Bone marrow (tissue), 2 donors: ENCODE data around the gene PARD3.
"Not testable (repeated sequence)": the region's sequence is repeated elsewhere in the genome, so short reads cannot be mapped to it uniquely, and the experiment has no call there.

Experiments
- DNase-seq, 2 donors: peaks; one replicate each; lab custom pipeline; 2025; lab: John Stamatoyannopoulos, UW

Gene PARD3

DNA sequence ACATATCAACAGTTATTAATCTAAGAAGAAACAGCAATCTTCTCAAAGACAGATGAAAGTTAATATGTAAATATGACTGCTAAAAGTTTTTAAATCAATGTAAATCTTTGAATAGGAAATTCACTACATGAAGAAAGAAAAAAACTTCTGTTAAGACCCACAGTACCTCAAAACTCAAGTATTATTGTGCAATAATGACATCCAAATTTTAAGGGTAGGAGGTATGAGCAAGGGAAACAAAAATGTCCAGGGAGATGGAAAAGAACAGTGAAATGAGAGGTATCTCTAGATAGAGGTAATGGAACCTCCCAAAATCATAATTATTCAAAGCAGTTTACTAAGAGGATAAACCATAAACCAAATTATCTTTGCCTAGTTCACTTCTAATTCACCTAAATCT lies 436.8 kb downstream of the PARD3 start:
- no peak for DNase-seq

DNA sequence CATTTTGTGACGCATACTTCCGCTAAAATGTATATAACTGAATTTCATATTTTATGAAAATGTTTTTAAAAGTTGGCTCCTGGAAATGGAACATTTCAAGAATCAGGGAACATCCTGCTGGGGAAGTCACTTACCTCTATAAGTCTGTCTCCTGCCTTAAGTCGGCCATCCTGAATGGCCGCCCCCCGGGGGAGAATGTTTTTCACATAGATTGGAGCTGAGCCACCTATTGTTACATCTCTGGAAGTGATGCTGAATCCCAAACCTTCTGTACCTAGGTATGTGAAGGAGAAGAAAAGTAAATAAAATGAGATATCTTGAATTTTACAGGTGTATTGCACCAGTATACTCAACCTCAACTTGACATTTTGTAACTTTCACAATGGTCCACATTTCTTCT lies 437.3 kb downstream of the PARD3 start:
- no peak for DNase-seq

DNA sequence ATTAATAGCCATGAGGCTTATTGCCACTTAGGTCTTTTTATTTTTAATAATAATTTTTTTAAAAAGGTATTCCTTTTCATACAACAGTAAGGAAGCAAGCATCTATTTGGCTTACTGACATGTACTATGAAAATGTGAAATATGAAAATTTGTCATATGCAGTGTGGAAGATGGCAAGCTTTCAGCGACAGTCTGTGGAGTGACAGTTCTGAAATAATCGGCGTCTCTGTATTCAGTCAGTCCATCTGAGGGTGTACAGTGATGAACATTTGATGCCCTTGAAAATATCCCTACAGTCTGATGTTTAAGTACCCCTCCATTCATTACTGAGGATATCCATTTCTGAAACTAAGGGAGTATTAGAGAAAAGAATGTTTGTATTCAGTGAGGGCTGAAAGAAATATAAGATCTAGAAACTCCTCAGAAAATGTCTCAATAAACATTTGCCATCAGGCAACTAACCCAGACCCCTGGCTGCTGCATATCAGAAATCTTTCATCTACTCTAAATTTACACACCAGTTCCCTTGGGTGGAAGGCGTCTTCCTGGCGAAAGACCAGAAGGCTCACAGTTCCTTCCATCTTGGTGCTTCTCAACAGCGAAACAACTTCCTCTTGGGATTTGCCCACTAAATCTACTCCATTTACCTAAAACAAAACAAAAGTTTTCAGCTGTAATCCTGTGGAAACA lies 440.6 kb downstream of the PARD3 start:
- no peak for DNase-seq

DNA sequence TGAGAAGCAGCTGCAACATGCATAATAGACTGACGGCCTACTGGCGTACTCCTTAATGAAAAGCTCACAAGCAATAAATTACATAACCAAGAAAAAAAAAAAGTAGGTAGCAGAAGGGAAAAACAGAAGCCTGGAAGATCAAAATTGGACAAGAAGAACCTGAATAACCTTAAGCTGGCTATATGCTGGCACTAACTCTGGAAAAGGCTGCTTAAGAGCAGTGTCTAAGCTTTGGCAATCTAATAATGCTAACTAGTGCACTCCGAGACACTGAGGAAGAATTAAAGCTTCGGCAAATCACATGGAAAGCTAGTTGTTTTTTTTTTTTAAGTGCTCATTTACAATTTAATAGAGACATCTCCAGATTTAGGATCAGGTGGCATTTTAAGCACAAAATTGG lies 441.9 kb downstream of the PARD3 start:
- DNase-seq, result no peak

DNA sequence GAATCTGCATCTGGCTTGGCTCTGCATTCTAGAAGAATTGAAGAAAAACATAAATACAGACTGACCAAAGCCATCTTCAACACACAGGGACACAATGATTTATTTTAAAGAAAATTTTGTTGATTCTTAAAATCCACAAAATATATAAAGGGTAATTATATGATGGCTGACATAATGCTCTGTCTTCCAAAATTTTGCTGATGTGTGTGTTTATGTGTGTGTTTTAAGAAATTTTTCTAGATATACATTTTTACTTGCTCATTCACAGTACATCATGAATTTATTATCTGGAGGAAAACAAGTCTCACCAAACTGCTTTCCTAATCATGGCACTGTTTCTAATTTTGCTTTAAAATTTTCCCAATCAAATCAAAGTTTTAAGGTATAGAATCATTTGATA lies 442.6 kb downstream of the PARD3 start:
- no peak for DNase-seq

DNA sequence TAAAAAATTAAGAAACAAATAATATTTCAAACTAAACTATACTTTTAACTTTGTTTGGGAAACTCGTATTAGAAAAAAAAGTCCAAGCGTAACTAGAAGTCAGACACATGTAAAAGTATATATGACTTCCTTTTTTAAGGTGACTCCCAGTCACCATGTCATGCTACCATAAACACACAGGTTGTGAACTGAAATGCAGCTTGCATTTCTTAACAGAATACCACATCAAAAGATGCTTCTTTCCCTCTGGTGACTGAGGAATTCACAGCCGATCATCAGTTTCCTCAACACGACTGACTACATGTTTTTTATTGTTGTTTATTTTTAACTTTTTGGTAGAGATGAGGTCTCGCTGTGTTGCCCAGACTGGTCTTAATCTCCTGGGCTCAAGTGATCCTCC lies 445.0 kb downstream of the PARD3 start:
- DNase-seq, result no peak

DNA sequence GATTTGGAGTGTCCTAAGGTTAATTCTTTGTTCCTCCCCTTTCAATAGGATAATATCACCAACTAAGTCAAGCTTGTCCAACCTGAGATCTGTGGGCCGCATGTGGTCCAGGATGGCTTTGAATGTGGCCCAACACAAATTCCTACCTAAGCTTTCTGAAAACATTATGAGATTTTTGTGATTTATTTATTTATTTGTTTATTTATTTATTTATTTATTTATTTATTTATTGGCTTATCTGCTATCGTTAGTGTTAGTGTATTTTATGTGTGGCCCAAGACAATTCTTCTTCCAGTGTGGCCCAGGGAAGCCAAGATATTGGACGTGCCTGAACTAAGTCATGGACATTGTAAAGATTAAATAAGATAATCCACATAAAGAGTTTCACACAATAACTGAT lies 446.0 kb downstream of the PARD3 start:
- DNase-seq, result no peak

DNA sequence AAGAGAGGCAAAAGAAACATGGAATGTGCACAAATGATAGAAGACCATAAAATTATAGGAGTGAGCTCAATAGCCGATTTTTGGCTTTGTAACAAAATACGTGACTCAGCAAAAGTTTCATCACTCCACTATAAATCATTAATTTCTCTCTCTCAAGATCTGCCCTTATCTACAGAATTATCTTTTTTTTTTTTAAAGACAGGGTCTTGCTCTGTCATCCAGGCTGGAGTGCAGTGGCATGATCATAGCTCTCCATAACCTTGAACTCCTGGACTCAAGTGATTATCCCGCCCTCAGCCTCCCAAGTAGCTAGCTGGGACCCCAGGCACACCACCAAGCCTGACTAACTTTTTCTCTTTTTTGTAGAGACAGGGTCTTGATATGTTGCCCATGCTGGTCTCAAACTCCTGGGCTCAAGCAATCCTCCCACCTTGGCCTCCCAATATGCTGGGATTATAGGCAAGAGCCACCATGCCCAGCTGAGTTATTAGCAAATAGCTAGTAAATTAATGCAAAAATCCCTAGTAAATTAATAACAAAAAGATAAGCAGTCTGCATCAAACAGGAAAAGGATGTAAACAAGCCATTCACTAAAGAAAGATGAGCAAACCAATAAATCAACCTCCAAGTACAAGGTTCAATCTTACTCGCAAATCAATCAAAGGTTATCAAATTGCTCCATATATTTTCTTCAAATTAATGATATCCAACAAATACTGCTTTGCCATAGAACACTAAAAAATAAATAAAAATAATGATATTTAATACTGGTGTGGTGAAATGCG lies 450.7 kb downstream of the PARD3 start:
- no peak for DNase-seq

DNA sequence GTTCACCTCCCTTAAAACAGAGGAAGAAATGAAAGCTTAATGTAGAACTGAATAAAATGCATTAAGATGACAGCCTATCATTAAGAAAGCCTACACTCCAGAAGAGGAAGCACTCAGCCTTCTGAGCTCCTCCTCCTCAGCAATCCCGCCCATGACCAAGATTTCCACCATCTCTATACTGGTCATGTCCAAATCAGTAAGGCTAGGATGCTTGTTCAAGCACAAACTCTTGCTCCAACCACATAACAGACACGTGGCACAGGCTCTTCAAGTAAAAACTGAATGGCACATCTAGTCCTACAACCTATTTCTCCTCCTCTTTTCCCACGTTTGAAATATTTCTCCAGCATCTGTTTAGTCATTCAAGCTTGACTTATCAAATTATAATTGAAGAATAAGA lies 454.1 kb downstream of the PARD3 start:
- DNase-seq, result no peak

DNA sequence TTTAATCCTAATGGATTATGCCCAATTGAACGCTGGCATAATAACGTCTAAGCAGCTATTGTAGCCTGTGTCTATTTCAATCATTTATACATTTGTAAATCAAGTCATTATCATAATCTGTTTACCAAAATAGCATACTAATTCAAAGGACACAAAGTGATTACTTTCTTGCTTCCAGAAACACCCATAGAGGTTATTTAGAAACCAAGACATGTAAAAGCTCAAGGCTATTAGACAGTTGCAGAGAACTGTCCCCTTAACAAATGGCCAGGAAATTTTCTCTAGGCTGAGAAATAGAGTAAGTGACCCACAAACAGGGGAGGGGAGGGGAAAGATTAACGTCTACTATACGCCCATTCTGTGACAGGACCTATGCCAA lies 455.7 kb downstream of the PARD3 start:
- no peak for DNase-seq

DNA sequence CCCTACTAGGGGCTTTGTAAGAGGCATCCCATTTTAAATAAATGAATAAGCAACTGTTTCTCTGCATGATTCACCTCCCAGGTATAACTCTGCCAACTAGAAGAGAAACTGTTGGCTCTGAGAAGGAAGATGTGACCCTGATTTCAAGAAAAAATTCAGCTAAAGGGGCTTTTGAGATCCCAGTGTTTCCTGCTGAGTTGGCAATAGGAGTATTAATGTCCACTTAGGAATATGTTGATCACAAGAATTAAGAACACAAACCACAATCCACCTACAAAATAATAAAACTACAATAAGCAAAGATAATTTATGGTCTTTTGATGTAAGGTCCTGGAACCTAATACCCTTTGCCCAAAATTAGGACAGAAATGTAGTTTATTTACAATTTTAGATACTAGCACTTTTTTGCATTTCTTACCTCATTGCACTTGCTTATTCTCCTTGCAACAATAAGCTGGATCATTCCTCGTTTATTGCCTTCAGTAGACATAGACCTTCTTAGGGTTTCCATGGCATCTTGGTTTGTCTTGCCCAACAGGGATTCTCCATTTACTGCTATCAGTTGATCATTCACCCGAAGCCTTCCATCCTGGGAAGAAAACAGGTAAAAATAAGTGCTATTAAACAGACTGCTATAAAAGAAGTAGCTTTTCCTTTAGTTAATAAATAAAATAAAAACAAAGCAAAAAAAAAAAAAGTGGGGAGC lies 456.2 kb downstream of the PARD3 start:
- DNase-seq, result no peak

DNA sequence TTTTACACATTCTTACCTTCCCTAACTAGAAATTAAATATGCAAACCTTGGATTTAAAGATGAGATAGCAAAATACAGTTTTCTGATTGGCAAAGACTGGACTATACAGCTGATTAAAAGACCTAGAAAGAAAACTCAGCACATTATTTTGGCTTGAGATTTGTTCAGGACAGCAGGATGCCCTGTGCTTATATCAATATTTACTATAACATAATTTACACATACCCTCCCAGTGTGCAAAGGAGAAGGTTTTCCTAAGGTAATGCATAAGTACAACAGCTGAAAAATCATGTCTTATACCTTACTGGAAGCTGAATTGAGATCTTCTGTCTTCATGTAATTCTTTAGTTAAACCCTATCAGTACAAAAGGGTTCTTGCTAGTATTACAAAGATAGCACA lies 458.6 kb downstream of the PARD3 start:
- no peak for DNase-seq

DNA sequence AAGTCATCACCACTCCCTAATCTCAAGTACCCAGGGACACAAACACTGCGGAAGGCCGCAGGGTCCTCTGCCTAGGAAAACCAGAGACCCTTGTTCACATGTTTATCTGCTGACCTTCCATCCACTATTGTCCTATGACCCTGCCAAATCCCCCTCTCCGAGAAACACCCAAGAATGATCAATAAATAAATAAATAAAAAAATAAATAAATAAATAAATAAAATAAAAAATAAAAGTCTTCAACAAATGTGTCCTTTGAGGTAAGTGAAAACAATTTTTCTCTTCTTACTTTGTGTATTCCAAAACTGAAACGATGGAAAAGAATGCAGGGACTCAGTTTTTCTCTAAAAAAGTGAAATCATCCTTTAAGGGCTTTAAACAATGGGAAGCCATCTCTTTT lies 461.6 kb downstream of the PARD3 start:
- not testable (repeated sequence) for DNase-seq

DNA sequence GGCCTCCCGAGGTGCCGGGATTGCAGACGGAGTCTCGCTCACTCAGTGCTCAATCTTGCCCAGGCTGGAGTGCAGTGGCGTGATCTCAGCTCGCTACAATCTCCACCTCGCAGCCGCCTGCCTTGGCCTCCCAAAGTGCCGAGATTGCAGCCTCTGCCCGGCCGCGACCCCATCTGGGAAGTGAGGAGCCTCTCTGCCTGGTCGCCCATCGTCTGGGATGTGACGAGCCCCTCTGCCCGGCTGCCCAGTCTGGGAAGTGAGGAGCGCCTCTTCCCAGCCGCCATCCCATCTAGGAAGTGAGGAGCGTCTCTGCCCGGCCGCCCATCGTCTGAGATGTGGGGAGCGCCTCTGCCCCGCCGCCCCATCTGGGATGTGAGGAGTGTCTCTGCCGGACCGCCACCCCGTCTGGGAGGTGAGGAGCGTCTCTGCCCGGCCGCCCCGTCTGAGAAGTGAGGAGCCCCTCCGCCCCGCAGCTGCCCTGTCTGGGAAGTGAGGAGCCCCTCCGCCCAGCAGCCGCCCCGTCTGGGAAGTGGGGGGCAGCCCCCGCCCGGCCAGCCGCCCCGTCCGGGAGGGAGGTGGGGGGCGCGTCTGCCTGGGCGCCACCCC lies 462.4 kb downstream of the PARD3 start:
- DNase-seq, result not testable (repeated sequence)

DNA sequence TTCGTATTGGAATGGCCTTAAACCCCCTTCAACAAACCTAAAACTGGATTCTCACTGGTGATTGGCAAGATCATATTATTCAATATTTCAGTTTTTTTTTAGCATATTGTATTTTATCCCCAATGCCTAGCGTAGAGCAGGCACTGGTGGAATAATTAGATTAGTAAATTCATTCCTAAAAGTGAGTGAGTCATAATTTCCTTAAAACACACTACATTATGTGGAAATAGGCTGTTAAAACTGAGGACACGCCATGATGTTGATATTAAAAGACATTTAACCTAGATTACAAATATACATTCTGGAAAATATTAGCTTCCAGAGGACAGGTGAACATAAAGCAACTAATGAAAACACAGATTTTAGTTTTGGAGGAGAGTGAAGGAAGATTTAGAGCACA lies 463.9 kb downstream of the PARD3 start:
- no peak for DNase-seq

DNA sequence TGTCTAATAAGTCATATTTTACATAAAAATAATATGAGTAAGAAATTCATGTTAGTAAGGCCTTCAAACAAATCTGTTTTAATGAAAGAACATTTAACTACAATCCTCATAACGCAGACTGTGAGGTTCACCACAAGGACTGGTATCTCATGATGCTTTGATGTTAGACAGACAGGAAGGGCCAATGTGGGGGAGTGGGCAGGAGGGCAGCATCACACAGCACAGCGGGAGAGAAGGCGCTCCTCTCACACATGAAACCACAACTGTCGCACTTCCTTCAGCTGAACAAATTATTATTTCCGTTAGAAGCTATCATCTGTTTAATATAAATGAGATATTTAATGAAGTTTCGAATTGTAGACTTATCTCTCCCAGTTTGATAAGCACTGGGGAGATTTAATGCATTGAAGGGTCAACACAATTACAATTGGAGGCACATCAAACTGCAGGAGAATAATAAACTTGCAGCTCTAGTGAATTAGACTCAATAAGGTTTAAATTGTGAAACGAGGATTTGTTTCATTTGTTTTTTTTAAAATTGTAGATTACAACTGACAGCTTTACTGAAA lies 466.1 kb downstream of the PARD3 start:
- DNase-seq, result no peak

DNA sequence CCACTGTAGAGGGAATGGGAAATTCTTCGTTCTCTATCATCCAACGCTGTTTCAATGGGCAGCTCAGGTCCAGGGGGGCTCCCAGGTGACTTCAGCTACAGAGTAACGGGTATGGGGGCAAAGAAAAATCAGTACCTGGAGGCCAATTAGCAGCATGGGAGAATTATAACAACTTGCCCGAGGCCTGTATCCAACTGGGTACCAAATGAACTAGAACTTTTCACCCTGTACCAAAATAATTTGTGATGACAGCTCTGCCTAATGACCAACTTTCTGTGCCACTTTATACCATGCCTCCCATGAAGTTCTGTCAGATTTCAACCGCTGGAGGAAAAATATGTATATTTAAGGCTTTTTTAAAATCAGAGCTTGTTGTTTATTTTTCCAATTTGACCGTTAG lies 467.1 kb downstream of the PARD3 start:
- no peak for DNase-seq

DNA sequence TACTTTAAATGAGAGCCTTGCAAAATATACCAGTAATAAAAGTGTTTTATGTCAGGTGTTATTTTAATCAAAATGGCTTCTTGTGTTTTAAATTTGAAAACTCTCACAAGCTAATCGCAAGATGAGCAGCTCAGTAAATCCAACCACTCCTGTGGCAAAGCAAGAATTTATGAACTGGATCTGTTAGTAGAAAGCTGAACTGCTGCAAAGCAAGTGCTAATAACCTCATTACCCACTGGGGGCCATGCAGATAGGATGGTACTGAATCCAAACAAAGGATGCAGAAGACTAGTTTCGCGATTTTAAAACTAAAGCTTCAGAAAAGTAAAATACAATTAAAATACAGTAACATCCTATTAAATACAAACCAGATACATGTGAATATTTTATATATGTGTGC lies 468.0 kb downstream of the PARD3 start:
- DNase-seq, result no peak

DNA sequence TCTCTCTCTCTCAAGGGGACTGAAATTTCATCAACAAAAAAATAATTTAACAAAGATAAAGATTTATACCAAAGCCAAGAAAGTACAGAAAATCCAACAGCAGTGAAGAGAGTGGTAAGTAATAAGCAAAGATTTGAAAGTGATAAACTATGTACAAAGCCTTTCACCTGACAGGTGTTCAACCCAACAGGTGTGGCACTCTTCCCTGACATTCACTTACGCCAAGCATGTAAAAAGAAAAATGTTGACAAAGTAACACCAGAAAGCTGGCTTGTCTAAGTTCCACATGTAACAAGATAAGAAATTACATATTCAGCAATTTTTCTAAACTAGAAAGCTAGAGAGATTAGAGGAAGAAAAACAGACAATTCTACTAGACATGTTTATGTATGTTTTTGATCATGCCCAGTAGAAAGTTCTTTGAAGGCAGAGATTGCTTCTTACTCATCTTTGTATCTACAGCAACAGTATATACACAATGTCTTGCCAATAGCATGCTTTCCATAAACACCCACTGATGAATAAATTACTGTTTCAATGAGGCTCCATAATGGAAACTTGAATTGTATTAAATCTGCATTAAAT lies 468.5 kb downstream of the PARD3 start:
- DNase-seq, result no peak

DNA sequence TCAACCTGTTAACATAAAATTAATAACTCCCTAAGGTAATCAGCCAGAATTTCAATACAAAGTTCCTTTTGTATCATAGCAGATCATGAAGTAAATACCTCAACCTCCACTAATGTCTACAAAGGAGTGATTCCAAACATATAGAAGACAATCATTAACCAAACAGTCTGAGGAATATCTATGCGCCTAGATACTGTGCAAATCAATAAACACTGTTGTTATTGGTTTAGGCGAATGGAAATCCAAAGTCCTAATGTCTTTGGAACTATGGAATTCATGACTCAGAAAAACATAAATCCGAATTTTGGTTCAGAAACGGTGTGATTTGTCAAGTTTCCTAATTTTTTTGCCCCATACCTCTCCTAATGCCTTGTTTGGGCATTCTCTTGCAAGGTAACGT lies 469.7 kb downstream of the PARD3 start:
- no peak for DNase-seq

DNA sequence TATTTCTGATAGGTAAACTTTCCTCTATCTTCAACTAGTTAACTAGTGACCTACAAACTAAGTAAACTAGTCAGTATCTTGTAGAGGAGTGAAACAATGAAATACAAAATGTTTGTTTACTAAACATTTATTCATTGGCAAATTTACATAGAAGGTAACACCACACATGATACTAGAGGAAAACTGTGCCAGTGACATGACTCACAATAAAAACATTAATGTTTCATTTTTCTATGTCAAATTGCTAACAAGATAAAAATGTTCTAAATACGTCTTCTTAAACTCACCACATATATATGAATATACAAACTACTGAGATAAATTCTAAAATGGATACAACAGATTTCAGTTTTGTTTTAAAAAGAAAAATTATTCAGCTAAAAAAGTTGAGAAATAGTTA lies 471.3 kb downstream of the PARD3 start:
- no peak for DNase-seq

DNA sequence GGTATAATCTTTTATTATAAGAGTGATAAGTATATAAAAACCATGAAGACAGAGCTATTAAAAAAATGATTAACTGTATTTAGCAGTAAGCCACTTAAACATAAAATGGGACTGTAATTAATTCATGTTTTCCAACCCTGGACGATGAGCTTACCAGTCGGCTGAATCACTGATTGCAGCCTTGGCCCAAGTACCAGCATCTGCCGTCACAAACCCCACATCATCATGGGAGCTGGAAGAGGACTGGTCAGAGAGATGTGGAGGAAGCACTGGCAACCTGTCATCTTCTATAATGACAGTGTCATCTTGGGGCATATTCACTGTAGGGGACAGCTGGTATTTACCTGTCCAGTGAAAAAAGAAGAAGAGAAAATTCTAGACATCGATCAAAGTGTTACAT lies 473.6 kb downstream of the PARD3 start:
- DNase-seq, result no peak
